Left ventricle myocardium inferior (tissue), 1 donor: ENCODE data around the gene TCERG1L. TPM values are rescaled to one million over a fixed set of nuclear protein-coding genes. Genes with fewer than 3 reads are reported as not detected.

Experiments used
- DNase-seq: peaks from one replicate; pipeline ENCODE4 v3.0.0-alpha.2; 2020
- H3K27ac ChIP-seq: fragments of 200-600 bp; replicated peaks from 2 replicates; pipeline ENCODE4 v1.8.0; 2021
- H3K27me3 ChIP-seq: fragments of 200-600 bp; 2 replicates; pipeline ENCODE4 v1.8.0; 2021; ENCODE audit warnings: low read depth
- H3K36me3 ChIP-seq: fragments of 200-600 bp; 2 replicates; pipeline ENCODE4 v1.8.0; 2021
- H3K4me1 ChIP-seq: fragments of 200-600 bp; 2 replicates; pipeline ENCODE4 v1.8.0; 2021
- H3K4me3 ChIP-seq: fragments of 200-600 bp; 2 replicates; pipeline ENCODE4 v1.8.0; 2021; ENCODE audit warnings: mild to moderate bottlenecking, moderate library complexity
- H3K9me3 ChIP-seq: fragments of 200-600 bp; replicated peaks from 2 replicates; pipeline ENCODE4 v1.8.0; 2021
- CTCF ChIP-seq: fragments of 200-600 bp; IDR thresholded peaks from 2 replicates; pipeline ENCODE4 v1.8.0; 2021; ENCODE audit warnings: antibody characterized with exemption, mild to moderate bottlenecking, borderline replicate concordance
- intact Hi-C: fragments of 100-400 bp; cut with micrococcal nuclease; formaldehyde crosslinking; loops from one replicate; pipeline ENCODE4 v1.11.0; 2022
- total RNA-seq: library from RNA; stranded (reverse); fragmentation: NEBNext Ultra II Directional; extraction: Animal tissue kit (Norgen Biotek cat#: 25700); gene quantifications from one replicate; pipeline ENCODE4 v1.2.1, GENCODE V29; 2021
- donor health status: DM: no; HTN: yes; CAD: no; lungs with severe emphysema.

Gene TCERG1L
- total RNA-seq, 1 donor from 2014 or later, result not detected

DNA sequence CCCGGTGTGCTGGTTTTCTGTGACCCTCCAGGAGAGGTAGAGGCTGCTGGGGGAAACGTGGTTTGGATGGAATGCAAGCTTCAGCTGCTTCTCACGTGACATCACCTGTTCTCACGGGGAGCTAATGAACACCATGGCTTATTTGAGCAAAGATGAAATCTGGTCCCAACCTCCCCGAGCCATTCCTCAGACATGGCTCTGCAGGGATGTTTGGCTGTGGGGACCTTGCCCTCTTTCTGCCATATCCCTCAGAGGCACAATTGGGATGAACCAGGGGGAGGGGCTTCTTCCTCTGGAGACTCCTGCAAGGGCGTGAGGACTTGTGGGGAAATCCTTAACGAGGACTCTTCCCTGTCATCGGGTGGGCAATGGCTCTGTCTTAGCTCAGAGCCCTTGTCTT is 236.8 kb downstream of the TCERG1L start:
- Histone ChIP-seq H3K4me3 (no peak overlapping the region), H3K27ac (no peak overlapping the region), H3K36me3 (no peaks in the 10 kb centered on the region), H3K4me1 (no peaks in the 10 kb centered on the region), H3K9me3 (no peaks in the 10 kb centered on the region), H3K27me3 (peaks cover 61% of the 10 kb centered on the region)
- intact Hi-C loops, result no loop called here
- TF ChIP-seq CTCF, result no peak
- DNase-seq, result no peak

DNA sequence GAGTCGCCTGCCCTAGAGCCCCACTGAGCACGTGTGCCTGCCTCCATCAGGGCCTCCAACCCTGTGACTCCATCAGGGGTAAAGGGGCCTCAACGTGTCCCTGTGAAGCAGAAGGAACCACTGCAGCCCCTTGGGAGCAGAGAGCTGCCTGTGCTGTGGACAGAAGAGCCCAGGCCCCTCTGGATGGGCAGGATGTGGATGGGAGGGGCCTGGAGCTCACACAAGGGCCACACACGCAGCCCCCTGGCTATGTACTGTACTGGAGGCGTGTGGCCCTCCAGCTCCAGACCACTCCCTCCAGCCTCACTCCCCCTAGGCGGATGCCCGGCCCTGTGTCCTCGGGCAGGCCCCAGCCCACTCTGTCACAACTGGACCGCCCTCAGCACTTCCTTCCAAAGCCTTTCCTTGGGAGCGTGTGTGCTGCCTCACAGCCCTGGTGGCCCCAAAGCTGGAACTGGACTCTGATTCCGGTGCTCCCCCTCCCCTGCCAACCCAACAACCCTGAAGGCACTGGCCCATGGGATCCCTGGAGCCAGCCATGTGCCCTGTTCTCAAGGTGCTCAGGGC is 238.0 kb downstream of the TCERG1L start:
- Histone ChIP-seq H3K4me1 (no peaks in the 10 kb centered on the region), H3K36me3 (no peaks in the 10 kb centered on the region), H3K27ac (no peak overlapping the region), H3K4me3 (no peak overlapping the region), H3K9me3 (no peaks in the 10 kb centered on the region), H3K27me3 (peaks cover 61% of the 10 kb centered on the region)
- TF ChIP-seq CTCF, result no peak
- intact Hi-C loops, result no loop called here
- no peak for DNase-seq

DNA sequence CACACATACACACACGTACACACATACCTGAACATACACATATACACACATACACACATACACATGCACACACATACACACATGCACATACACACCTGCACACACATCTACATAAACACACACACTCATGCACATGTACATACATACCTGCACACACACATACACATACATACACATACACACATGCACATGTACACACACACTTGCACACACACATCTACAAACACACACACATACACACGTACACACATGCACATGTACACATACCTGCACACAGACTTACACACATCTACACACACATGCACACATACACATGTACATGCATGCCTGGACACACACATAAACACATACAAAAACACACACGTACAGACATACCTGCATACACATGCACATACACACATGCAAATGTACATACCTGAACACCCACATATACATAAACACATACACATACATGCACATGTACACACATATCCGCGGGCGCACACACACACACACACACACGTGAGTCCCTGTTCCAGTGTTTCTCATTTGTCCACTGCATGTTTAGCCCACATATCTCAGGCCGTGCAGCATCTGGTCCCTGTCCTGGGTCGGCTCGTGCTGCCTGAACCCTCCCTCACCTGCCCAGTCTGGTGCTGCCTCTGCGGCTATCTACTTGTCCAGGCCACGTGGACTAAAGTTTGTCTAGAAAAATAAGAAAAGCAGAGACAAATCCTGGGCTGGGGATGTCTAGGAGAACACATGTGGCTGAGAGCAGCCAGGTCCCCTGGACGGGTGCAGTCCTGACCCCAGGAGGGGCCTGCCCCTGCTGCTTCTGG is 238.7 kb downstream of the TCERG1L start:
- intact Hi-C loops, result no loop called here
- Histone ChIP-seq H3K4me1 (no peaks in the 10 kb centered on the region), H3K4me3 (no peak overlapping the region), H3K36me3 (no peaks in the 10 kb centered on the region), H3K27me3 (peaks cover 61% of the 10 kb centered on the region), H3K27ac (no peak overlapping the region), H3K9me3 (no peaks in the 10 kb centered on the region)
- no peak for DNase-seq
- no peak for TF ChIP-seq CTCF

DNA sequence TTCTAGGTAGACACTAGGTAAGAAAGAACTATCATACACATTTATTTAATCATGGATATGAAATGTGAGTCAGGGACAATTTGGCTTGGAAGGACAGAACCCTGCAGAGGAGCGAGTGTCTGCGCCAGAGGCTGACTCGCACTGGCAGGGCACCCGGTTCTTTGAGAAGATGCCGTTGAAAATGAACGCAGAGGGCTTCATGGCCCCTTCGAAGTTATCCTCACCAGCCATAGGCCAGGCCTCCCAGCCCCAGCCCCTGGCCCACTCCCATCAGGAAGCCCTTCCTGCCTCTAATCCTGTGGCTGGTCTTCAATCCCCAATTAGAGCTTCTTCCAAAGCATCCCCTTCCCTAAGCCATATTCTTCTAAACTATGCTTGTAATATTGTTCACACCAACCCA is 239.8 kb downstream of the TCERG1L start:
- TF ChIP-seq CTCF, result no peak
- intact Hi-C loops, result no loop called here
- H3K4me1 ChIP-seq, result no peaks in the 10 kb centered on the region
- H3K36me3 ChIP-seq, result no peaks in the 10 kb centered on the region
- H3K9me3 ChIP-seq, result no peaks in the 10 kb centered on the region
- H3K4me3 ChIP-seq, result no peak overlapping the region
- H3K27me3 ChIP-seq, result peaks cover 61% of the 10 kb centered on the region
- H3K27ac ChIP-seq, result no peak overlapping the region
- no peak for DNase-seq

DNA sequence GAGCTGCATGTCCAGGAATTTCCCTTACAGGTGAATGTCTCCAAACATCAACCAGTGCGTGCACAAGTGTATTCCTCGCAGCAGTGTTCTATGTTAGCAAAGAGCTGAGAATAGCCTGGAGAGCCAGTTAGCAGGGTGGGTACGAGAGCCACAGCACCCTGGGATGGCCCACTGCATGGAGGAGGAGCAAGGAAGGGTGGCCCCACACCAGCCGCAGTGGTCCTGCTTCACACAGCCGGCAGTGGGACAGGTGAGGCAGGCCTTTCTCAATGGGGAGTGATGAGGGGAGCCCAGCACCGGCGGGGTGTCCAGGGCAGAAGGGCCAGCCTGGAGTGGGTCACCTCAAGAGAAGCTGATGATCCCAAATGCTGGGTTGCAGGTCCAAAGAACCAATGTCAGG is 240.7 kb downstream of the TCERG1L start:
- no peaks in the 10 kb centered on the region for H3K4me1 ChIP-seq
- H3K9me3 ChIP-seq, result no peaks in the 10 kb centered on the region
- TF ChIP-seq CTCF, result no peak
- H3K4me3 ChIP-seq, result no peak overlapping the region
- intact Hi-C loops, result no loop called here
- H3K27ac ChIP-seq, result no peak overlapping the region
- no peak for DNase-seq
- H3K27me3 ChIP-seq, result peaks cover 59% of the 10 kb centered on the region
- no peaks in the 10 kb centered on the region for H3K36me3 ChIP-seq
